GM19397 (cell line): ENCODE results near the gene RHEB.
A peak's percentile ranks its signal among the peaks of the same experiment; 100 is the strongest.
"Not testable (repeated sequence)": the region's sequence is repeated elsewhere in the genome, so short reads cannot be mapped to it uniquely, and the experiment has no call there.

Experiments used
- ATAC-seq: cut with Tn5 transposase; IDR thresholded peaks from one replicate; pipeline ENCODE4 v1.9.1; 2021; ENCODE audit warnings: mild to moderate bottlenecking, moderate library complexity; ENCODE audit not compliant: unreplicated experiment

Gene RHEB

GRCh38 chr7:151536178-151536577 is 16.5 kb upstream of the RHEB start:
- not testable (repeated sequence) for ATAC-seq

DNA sequence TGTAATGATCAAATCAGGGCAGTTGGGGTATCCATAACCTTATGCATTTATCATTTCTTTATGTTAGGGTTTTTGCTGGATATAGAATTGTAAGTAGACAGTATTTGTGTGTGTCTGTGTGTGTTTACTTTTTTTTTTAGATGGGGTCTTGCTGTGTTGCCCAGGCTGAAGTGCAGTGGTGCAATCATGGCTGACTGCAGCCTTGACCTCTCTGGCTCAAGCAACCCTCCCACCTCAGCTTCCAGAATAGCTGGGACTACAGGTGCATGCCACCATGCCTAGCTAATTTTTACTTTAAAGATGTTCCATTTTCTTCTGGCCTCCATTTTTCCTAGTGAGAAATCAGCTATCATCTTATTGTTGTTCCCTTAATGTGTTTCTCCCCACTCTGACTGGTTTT is 10.1 kb upstream of the RHEB start:
- no peak for ATAC-seq

DNA sequence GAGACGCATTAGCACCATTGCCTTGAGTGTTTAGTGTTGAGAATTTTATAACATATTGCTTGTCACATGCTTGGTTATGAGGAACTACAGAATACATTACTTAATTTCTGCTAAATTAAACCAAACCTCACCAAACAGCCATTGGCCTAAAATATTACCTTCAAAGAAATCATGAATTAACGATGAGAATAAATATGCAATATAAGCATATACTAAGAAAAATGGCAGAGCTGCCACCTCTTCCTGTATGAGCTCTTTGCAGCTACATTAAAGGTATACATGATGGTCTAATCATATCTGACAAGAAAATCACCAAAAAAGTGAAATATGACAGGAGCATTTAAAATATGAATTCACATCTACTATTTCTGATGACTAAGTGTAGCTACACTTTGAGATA is 5.2 kb upstream of the RHEB start:
- ATAC-seq: no peak

DNA sequence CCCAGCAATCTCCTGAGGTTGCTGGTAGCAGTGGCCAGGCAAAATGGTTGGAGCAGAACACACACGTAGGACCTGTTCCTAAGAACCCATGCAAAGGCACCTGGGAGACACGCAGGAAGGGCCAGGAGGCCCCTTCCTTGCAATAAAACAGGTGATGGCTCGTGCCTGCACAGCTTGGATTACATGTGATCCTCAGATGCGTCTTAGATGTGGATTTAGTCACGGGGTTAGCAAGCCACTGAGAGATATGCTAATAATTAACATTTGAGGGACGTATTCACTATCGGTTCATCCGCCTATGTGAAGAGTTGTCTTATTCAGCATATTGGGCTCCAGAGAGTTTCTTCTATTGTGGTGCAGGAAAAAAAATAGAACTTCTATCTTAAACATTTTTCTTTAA is 4.6 kb upstream of the RHEB start:
- ATAC-seq: no peak

DNA sequence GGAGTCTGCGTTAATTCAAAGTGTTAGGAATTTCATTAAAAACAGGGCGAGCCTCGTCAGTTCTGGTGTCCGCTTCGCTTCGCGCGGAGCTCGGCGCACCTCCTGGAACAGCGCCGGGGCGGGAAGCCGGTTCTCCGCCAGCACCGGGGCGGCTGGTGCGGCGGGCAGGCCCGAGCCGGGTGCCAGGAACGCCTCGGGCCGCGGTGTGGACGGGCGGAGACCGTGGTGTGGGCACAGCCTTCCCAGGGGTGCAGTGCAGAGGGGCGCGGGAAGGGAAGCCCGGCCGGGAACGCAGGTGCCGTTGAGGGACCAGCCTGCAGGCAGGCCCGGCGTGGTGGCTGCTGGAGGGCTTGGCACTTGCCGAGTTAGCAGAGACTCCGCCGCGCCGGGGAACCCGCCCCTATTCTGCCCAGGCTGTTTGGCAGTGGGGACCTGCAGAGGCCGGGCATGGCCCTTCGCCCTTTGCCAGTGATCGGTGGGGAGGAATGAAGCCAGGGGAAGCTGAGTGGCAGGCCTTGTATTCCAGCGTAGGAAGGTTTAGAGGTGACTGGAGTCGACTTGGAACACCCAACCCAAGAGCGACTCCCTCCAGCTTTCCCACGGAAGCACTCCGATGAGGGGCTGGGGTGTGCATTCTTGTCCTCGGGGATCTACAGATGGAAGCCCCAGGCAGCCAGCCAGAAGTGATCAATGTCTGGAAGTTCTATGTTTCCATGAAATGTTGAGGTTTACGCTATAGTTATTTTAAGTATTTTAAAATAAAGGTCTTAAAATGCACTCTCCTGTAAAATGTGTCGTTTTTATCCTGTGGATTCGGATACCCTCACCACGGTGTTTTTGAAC is 945 bp upstream of the RHEB start:
- ATAC-seq: peak; percentile 0

GRCh38 chr7:151518947-151519764 is 539 bp downstream of the RHEB start:
- peak; percentile 54 for ATAC-seq

GRCh38 chr7:151518105-151518946 is 1.4 kb downstream of the RHEB start:
- no peak for ATAC-seq

GRCh38 chr7:151517601-151518104 is 2.0 kb downstream of the RHEB start:
- no peak for ATAC-seq

DNA sequence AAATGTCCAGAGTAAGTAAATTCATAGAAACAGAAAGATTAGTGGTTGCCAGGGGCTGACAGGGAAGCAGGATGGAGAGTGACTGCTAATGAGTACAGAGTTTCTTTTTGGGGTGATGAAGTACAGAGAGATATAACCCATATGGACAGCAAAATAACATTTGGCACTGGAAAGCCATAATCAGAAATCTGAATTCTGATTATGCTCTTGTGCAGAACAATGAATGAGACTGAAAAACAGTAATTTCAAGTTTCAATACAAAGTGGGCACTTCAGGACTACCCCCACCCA is 4.5 kb downstream of the RHEB start:
- ATAC-seq: no peak

GRCh38 chr7:151514461-151515275 is 5.0 kb downstream of the RHEB start:
- ATAC-seq: no peak

DNA sequence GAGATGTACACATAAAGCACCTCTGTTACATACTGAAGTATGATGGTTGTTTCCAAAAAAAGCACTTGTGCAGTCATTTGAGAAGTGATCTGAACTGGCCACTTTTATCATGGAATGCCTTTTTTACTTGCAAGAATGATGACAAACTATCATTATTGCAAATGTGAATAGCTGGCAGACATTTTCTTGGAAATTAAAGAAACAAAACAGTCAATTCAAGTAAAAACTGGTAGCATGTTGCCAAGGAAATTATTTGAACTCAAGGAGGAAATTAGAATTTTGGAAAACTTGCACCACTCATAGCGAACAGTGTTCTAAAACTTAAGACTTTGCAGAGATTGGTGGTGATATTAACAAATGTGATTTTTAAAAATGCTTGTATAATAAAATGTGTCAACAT is 6.6 kb downstream of the RHEB start:
- ATAC-seq: no peak

DNA sequence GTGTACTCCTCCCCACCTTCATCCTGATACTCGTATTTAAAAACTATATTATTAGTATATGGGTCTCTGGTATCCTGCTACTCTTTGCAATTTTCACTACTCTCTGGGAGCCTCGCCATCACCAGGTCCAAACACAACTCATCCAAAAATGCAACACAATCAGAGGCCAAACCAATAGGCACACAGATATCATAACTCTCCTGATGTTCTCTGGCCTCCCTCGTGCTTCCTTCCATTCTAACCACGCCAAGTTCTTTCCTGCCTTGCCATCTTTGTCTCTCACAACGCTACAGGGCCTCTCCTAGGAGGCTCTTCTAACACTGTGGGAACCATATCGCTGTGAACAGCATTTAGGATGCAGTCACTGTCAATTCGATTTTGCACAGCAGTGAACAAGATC is 7.3 kb downstream of the RHEB start:
- no peak for ATAC-seq

- ATAC-seq: no peak
Observed at GRCh38 chr7:151511946-151512345, 7.7 kb downstream of the RHEB start.

GRCh38 chr7:151511270-151511669 is 8.4 kb downstream of the RHEB start:
- ATAC-seq: no peak

DNA sequence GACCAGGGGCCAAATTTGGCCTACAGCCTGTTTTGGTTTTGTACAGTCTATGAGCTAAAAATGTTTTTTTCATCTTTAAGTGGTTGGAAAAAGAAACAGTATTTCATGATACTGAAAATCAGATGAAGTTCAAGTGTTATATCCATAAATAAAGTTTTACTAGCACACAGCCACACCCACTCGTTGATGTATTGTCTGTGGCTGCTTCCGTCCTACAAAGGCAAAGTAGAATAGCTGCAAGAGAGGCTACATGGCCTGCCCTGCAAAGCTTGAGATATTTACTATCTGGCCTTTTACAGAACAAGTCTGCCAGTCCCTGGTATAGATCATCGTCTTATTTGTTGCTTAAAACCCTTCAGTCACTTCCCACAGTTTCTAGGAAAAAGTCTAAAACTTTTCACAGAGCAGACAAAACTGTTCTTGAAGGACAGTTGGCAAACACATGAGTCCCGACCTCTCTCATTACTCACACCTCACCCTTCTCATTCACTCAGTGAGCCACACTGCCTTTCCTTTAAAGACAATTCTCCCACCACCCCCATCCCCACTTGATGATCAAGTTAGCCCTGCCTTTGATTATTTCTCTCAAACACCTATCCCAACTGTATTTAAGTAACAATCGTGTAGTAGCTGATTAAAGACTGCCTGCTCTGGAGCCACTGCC is 9.9 kb downstream of the RHEB start:
- no peak for ATAC-seq

DNA sequence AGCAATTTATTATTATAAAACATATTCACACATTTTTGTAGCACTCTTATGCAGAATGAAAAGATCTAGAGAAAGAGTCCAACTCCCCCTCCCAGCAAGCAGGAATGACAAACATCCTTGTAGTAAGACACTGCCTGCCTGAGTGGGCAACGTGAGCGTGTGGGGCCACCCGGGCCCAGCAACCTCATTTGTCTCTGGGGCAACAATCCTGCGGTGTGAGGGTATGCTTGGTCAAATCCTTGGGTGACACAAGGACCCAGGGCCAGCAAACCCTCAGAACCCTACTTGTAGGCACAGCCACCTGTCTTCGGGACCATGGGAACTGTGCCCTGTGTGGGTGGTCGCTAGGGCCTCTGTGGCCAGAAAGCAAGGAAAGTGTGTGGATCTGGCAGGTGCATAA is 10.7 kb downstream of the RHEB start:
- ATAC-seq: no peak

DNA sequence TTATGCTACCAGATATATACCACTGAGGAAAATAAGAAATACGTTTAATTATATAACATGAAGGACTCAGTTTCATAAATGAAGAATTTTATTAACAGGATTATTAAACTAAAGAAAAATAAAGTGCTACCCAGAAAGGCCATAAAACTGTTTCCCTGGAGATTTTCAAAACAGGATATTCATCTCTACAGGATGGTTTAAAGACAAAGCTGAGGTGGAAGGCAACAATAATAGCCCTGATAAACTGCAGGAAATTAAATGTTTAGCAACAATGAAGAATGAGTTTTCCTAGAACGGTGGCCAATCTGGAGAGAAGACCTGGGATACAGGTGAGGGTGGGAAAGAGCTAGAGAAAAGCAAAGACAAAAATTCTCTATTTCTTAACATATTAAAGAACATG is 11.9 kb downstream of the RHEB start:
- ATAC-seq: no peak

GRCh38 chr7:151506901-151507382 is 12.8 kb downstream of the RHEB start:
- no peak for ATAC-seq

DNA sequence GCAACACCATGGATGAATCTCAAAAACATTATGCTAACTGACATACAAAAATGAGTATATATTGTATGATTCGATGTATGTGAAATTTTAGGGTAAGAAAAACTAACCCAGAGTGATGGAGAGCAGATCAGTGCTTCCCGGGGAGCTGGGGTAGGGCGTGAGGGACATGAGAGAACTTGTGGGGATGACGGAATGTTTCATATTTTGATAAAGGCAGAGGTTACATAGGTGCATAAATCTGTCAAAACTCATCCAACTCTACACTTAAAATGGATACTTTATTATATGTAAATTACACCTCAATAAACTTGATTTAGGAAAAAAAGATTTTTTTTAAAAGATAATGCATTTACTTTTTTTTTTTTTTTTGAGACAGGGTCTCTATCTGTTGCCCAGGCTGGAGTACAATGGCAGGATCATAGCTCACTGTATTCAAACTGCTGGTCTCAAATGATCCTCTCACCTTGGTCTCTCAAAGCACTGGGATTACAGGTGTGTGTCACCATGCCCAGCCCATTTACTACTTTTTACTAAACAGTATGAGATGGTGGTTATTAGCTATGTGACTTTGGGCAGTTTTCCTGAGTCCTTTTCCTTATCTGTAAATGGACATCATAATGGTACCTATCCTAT is 13.7 kb downstream of the RHEB start:
- ATAC-seq: no peak
